Keratinocyte (primary cell): ENCODE measurements around the gene SALL3. TPM values are rescaled to one million over a fixed set of nuclear protein-coding genes. Genes with fewer than 3 reads are reported as not detected.

Source experiments
- DNase-seq: peaks from one replicate; pipeline ENCODE4 v3.0.0-alpha.2; 2011; ENCODE audit warnings: low read depth, missing footprints, low spot score
- FAIRE-seq: peaks from 2 replicates; lab custom pipeline; 2011; peaks lifted over from hg19 to GRCh38; lab: Jason Lieb, UNC
- H2AFZ ChIP-seq: 2 replicates; pipeline ENCODE4 v1.6.0; 2012; ENCODE audit warnings: low read length, control low read depth, inconsistent platforms; ENCODE audit not compliant: control insufficient read depth
- H3K27ac ChIP-seq: 2 replicates; pipeline ENCODE4 v1.5.1; 2011; ENCODE audit warnings: low read length; ENCODE audit not compliant: control insufficient read depth, insufficient read depth
- H3K27me3 ChIP-seq: 3 replicates; pipeline ENCODE4 v1.6.0; 2011; ENCODE audit warnings: low read length; ENCODE audit not compliant: control insufficient read depth, insufficient read depth; ENCODE audit errors: extremely low read depth
- H3K36me3 ChIP-seq, 2 experiments: 2 replicates in 1 of 2; 3 replicates in 1 of 2; pipeline ENCODE4 v1.5.1; 2011; ENCODE audit warnings: low read length in 2 of 2, mild to moderate bottlenecking in 1 of 2; ENCODE audit not compliant: control insufficient read depth in 2 of 2, insufficient read depth in 2 of 2; ENCODE audit errors: extremely low read depth in 1 of 2
- H3K4me1 ChIP-seq: 3 replicates; pipeline ENCODE4 v1.5.1; 2011; ENCODE audit warnings: low read length; ENCODE audit not compliant: control insufficient read depth, insufficient read depth; ENCODE audit errors: extremely low read depth
- H3K4me2 ChIP-seq: 3 replicates; pipeline ENCODE4 v1.6.0; 2011; ENCODE audit warnings: low read depth, low read length; ENCODE audit not compliant: control insufficient read depth, insufficient read depth; ENCODE audit errors: extremely low read depth
- H3K4me3 ChIP-seq, 3 experiments: fragments of 200-600 bp in 1 of 3; sonication (generic) in 1 of 3; 2 replicates in 2 of 3; 3 replicates in 1 of 3; pipeline ENCODE4 v1.5.1; 2011 to 2016; ENCODE audit warnings: low read length in 3 of 3, mild to moderate bottlenecking in 3 of 3, control low read depth in 2 of 3, inconsistent platforms in 1 of 3, low read depth in 1 of 3, mixed read lengths in 1 of 3, mixed run types in 1 of 3, moderate library complexity in 1 of 3; ENCODE audit not compliant: control insufficient read depth in 2 of 3, insufficient read depth in 2 of 3; ENCODE audit errors: extremely low read depth in 1 of 3
- H3K79me2 ChIP-seq: 2 replicates; pipeline ENCODE4 v1.6.0; 2012; ENCODE audit warnings: low read length; ENCODE audit not compliant: control insufficient read depth, insufficient read depth
- H3K9ac ChIP-seq: 3 replicates; pipeline ENCODE4 v1.6.0; 2011; ENCODE audit warnings: low read length; ENCODE audit not compliant: control insufficient read depth, insufficient read depth; ENCODE audit errors: extremely low read depth
- H3K9me1 ChIP-seq: 3 replicates; pipeline ENCODE4 v1.6.0; 2011; ENCODE audit warnings: low read length; ENCODE audit not compliant: control insufficient read depth, insufficient read depth; ENCODE audit errors: extremely low read depth
- H3K9me3 ChIP-seq: 2 replicates; pipeline ENCODE4 v1.5.1; 2012; ENCODE audit warnings: low read depth, low read length; ENCODE audit not compliant: control insufficient read depth
- H4K20me1 ChIP-seq: 3 replicates; pipeline ENCODE4 v1.6.0; 2011; ENCODE audit warnings: low read length; ENCODE audit not compliant: control insufficient read depth, insufficient read depth; ENCODE audit errors: extremely low read depth
- CTCF ChIP-seq, 3 experiments: IDR thresholded peaks in 1 of 3; conservative IDR thresholded peaks in 1 of 3; optimal IDR thresholded peaks in 1 of 3; 2 replicates in 2 of 3; 3 replicates in 1 of 3; pipeline versions ENCODE3 to v1.5.1; 2011; ENCODE audit warnings: low read length in 3 of 3, mild to moderate bottlenecking in 3 of 3, moderate library complexity in 2 of 3, control low read depth in 1 of 3, inconsistent platforms in 1 of 3; ENCODE audit not compliant: insufficient read depth in 2 of 3; ENCODE audit errors: extremely low read depth in 1 of 3
- EZH2 ChIP-seq: IDR thresholded peaks from one replicate; pipeline ENCODE4 v1.6.1; 2012; ENCODE audit warnings: inconsistent platforms, mild to moderate bottlenecking, low read length, moderate library complexity
- dilution Hi-C: fragments of 300-500 bp; cut with MboI; formaldehyde crosslinking; loops from one replicate; pipeline ENCODE4 v1.7.0; 2020; ENCODE audit warnings: low sequenced_read_pairs; ENCODE audit not compliant: extremely low pct_ligation_motif_present
- polyA plus RNA-seq, 5 experiments: library from polyadenylated mRNA; depleted of rRNA in 3 of 5; stranded (reverse) in 3 of 5; stranded (forward) in 1 of 5; unstranded in 1 of 5; fragments of >200 nt; gene quantifications; 1 replicate in 1 of 5; 2 replicates in 3 of 5; 3 replicates in 1 of 5; pipeline versions ENCODE4 v1.2.1 to v1.2.3, GENCODE V29; 2011 to 2012; ENCODE audit warnings: missing spikeins in 2 of 5, low read depth in 1 of 5, low replicate concordance in 1 of 5

SALL3 gene
- polyA plus RNA-seq, 1 donor (not counting 4 experiments of a cell fraction or from before 2014, with no cell fraction given) = not detected

GRCh38 chr18:78992041-78993011 is 12.7 kb downstream of the SALL3 start:
- Histone ChIP-seq H3K4me2 (no peak overlapping the region), H3K36me3 (no peaks in the 10 kb centered on the region), H4K20me1 (no peaks in the 10 kb centered on the region), H3K27me3 (no peaks in the 10 kb centered on the region), H3K27ac (no peak overlapping the region), H2AFZ (no peak overlapping the region), H3K9me3 (peaks cover 4% of the 10 kb centered on the region), H3K9me1 (no peaks in the 10 kb centered on the region), H3K4me1 (no peaks in the 10 kb centered on the region), H3K79me2 (no peaks in the 10 kb centered on the region), H3K9ac (no peak overlapping the region), H3K4me3 (no peak overlapping the region)
- no peak for DNase-seq
- TF ChIP-seq EZH2 = no peak
- TF ChIP-seq CTCF (optimal IDR thresholded peaks at IDR 0.05 in 1 of 3, IDR thresholded peaks at IDR 0.05 in 1 of 3, conservative IDR thresholded peaks at IDR 0.05 in 1 of 3; ENCODE audit: extremely low read depth in 1 of 3, insufficient read depth in 2 of 3, low read length in 3 of 3) = no peak
- dilution Hi-C loops = no loop called here
- FAIRE-seq = no peak

- no peaks in the 10 kb centered on the region for H3K9me1 ChIP-seq
- no peak overlapping the region for H3K9ac ChIP-seq
- H2AFZ ChIP-seq = no peak overlapping the region
- H3K27me3 ChIP-seq = no peaks in the 10 kb centered on the region
- H3K4me3 ChIP-seq = no peak overlapping the region
- TF ChIP-seq EZH2 = no peak
- TF ChIP-seq CTCF (optimal IDR thresholded peaks at IDR 0.05 in 1 of 3, IDR thresholded peaks at IDR 0.05 in 1 of 3, conservative IDR thresholded peaks at IDR 0.05 in 1 of 3; ENCODE audit: extremely low read depth in 1 of 3, insufficient read depth in 2 of 3, low read length in 3 of 3) = no peak
- H3K4me1 ChIP-seq = no peaks in the 10 kb centered on the region
- dilution Hi-C loops = no loop called here
- FAIRE-seq (no peak), DNase-seq (no peak)
- no peak overlapping the region for H3K27ac ChIP-seq
- no peaks in the 10 kb centered on the region for H3K79me2 ChIP-seq
- no peaks in the 10 kb centered on the region for H4K20me1 ChIP-seq
- H3K36me3 ChIP-seq = no peaks in the 10 kb centered on the region
- H3K4me2 ChIP-seq = no peak overlapping the region
- H3K9me3 ChIP-seq = peaks cover 4% of the 10 kb centered on the region
Observed at GRCh38 chr18:78993014-78993926, 13.7 kb downstream of the SALL3 start.
